Esophagus (tissue), 2 donors: Measurements from ENCODE around the gene UGGT2. TPM values are rescaled to one million over a fixed set of nuclear protein-coding genes. Genes with fewer than 3 reads are reported as not detected.
"Not testable (repeated sequence)": the region's sequence is repeated elsewhere in the genome, so short reads cannot be mapped to it uniquely, and the experiment has no call there.

Experiments used
- H3K27ac ChIP-seq, 2 donors: one replicate each; pipeline ENCODE4 v1.5.1; 2013; ENCODE audit warnings: low read depth in 2 of 2, mild to moderate bottlenecking in 2 of 2, inconsistent platforms in 1 of 2, low read length in 1 of 2, moderate library complexity in 1 of 2
- H3K27me3 ChIP-seq, 2 donors: one replicate each; pipeline ENCODE4 v1.6.1; 2013; ENCODE audit warnings: low read length in 2 of 2, control low read depth in 1 of 2, mild to moderate bottlenecking in 1 of 2; ENCODE audit not compliant: insufficient read depth in 2 of 2, control insufficient read depth in 1 of 2
- H3K36me3 ChIP-seq, 2 donors: one replicate each; pipeline ENCODE4 v1.6.1; 2013; ENCODE audit warnings: low read length in 1 of 2; ENCODE audit not compliant: control insufficient read depth in 2 of 2, insufficient read depth in 2 of 2
- H3K4me1 ChIP-seq, 2 donors: one replicate each; pipeline ENCODE4 v1.6.1; 2013; ENCODE audit warnings: low read length in 1 of 2; ENCODE audit not compliant: control insufficient read depth in 2 of 2, insufficient read depth in 2 of 2
- H3K4me3 ChIP-seq, 2 donors: one replicate each; pipeline ENCODE4 v1.5.1; 2013; ENCODE audit warnings: low read length in 2 of 2, mild to moderate bottlenecking in 2 of 2, low read depth in 1 of 2, moderate library complexity in 1 of 2
- H3K9me3 ChIP-seq, 2 donors: one replicate each; pipeline ENCODE4 v1.6.1; 2013; ENCODE audit warnings: mild to moderate bottlenecking in 2 of 2, low read depth in 1 of 2, low read length in 1 of 2, moderate library complexity in 1 of 2; ENCODE audit not compliant: control insufficient read depth in 2 of 2, insufficient read depth in 1 of 2
- WGBS, 2 donors: extraction: QIAGEN DNeasy Blood & Tissue Kit; methylation state at CpG; one replicate each; pipeline ENCODE4 v1.1.7; 2013; 5-methylcytosine and 5-hydroxymethylcytosine counted together
- polyA plus RNA-seq, 2 donors: library from polyadenylated mRNA; stranded (reverse); fragments of 200-250 nt; gene quantifications; one replicate each; pipeline ENCODE4 v1.2.3, GENCODE V29; 2013
- donor health status: healthy with polysubstance abuse.
- donor health status: Bipolar disorder and iron deficiency.

The UGGT2 gene
- polyA plus RNA-seq, 2 donors = 3.2 to 3.5 TPM

DNA sequence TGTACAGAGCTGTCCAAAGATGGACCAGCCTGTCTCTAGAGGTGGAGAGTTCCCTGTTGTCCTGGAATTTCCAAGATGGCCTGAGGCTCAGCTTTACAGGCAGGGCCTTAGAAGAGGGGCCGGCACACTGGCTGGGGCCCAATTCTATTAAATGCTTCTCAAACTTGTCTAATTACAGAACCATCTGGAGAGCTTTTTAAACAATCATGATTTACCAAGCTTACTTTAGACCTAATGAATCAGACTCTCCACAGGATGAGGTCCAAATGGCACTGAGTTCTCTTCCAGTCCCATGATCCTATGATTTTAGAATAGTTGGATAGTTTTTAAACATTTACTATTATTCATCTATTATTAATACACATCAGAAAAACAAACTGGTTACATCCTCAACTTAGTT, 252.8 kb downstream of the UGGT2 start:
- H3K27ac ChIP-seq = no peak overlapping the region
- H3K4me3 ChIP-seq = no peak overlapping the region
- H3K27me3 ChIP-seq = no peaks in the 10 kb centered on the region
- WGBS, 2 donors = 52 to 68% methylated on average over 1 of the region's 1 CpG
- H3K9me3 ChIP-seq = no peaks in the 10 kb centered on the region
- H3K4me1 ChIP-seq = no peaks in the 10 kb centered on the region
- peaks cover 0 to 2% of the 10 kb centered on the region in 2 donors for H3K36me3 ChIP-seq

DNA sequence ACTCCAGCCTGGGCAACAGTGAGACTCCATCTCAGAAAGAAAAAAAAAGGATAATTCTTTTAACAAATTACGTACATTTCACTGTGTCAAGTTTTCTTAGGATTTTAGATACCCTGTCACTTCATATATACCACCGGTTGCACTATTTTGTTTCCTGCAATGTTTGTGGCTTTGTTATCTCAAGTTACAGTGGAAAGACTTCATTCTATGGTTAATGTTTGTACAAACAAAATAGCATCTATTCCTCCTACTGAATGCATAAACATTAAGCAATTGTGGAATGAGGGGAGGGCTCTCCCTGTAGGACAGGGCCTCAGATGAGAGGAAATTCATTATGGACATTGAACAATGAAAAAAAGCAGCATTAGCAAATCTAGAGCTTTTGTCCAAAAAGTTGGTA, 256.2 kb downstream of the UGGT2 start:
- H3K4me3 ChIP-seq = no peak overlapping the region
- H3K9me3 ChIP-seq = no peaks in the 10 kb centered on the region
- WGBS, 2 donors = 93 to 94% methylated on average over 2 of the region's 2 CpGs
- peaks cover 0 to 5% of the 10 kb centered on the region in 2 donors for H3K36me3 ChIP-seq
- H3K4me1 ChIP-seq = no peaks in the 10 kb centered on the region
- no peak overlapping the region for H3K27ac ChIP-seq
- H3K27me3 ChIP-seq = no peaks in the 10 kb centered on the region

DNA sequence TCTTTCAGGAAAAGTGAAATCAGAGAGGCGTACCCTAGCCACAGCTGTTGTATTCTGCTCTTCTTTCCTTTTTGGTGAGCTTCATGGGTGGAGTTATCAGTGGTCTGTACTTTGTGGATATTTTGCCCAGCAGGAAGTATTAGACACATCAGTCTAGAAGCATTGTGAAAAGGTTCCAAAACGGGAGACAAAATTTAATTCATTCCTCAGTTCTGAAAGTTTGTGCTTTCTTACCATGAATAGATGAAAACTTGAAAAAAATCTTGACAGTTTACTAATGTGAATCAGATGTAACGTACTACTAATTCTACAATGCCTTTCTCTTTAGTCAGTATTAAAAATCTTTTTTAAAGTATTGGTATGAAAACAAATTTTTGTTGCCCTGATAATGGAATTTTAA, 259.4 kb downstream of the UGGT2 start:
- Histone ChIP-seq H3K27me3 (no peaks in the 10 kb centered on the region), H3K4me1 (no peaks in the 10 kb centered on the region), H3K27ac (no peak overlapping the region), H3K9me3 (no peaks in the 10 kb centered on the region), H3K4me3 (no peak overlapping the region), H3K36me3 (peaks cover 5% of the 10 kb centered on the region in 2 donors)
- WGBS, 2 donors = 88 to 89% methylated on average over 3 of the region's 3 CpGs

DNA sequence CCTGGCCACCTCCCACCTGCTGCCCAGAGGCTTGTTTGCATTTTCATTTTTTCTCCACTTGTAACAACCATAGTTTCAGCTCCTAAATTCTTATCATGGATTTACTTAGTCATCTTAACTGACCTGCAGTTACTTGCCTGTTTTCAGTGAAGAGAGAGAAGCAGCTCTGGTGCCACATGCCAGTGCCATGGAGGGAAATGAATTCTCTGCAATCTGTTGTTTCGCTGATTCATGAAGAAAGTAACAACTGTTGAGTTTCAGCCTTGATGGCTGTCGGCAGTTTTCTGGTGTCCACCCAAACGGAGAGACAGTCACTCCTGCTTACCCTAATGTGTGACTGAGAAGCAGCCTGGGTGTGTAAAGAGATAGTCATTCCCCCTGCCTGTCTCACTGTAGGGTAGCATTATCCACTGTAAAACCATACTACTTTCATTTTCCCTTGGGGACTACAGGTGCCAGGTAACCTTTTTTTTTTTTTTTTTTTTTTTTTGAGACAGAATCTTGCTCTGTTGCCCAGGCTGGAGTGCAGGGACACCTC, 260.1 kb downstream of the UGGT2 start:
- Histone ChIP-seq H3K27ac (no peak overlapping the region), H3K36me3 (peaks cover 5% of the 10 kb centered on the region in 2 donors), H3K4me3 (no peak overlapping the region), H3K9me3 (no peaks in the 10 kb centered on the region), H3K4me1 (no peaks in the 10 kb centered on the region), H3K27me3 (no peaks in the 10 kb centered on the region)
- WGBS, 2 donors = 74% methylated on average over 3 of the region's 3 CpGs

DNA sequence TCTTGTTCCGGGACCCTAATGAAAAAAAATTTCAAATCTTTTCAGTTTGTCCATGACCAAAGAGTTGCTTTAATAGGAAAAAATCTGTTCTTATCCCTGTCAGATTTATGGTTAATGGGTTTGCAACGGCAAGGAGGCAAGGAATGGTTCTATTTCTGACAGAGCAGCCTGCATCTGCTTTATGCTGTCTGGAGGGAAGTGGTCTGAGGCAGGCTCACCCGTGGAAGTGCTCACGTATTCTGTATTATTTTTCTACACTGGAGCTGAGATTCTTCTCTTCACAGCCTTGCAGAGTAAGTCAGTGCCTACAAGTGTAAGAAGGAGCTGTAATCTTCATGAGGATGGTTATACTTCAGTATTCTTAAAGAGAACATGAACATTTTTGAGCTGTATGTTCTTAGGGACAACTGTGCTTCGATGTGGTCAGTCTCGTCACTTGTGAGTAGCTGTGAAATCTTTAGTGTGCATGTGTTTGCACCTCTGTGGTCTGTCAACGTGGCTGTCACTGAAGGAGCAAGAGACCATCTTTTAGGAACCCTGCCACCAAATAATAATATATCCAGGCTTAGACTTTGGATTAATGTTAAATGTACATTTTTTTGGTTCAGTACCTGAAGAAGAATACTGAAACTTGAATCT, 262.0 kb downstream of the UGGT2 start:
- H3K9me3 ChIP-seq = no peaks in the 10 kb centered on the region
- H3K36me3 ChIP-seq = peaks cover 2 to 9% of the 10 kb centered on the region in 2 donors
- 88 to 90% methylated on average over 7 of the region's 7 CpGs for WGBS, 2 donors
- H3K27me3 ChIP-seq = no peaks in the 10 kb centered on the region
- no peaks in the 10 kb centered on the region for H3K4me1 ChIP-seq
- H3K4me3 ChIP-seq = no peak overlapping the region
- no peak overlapping the region for H3K27ac ChIP-seq

DNA sequence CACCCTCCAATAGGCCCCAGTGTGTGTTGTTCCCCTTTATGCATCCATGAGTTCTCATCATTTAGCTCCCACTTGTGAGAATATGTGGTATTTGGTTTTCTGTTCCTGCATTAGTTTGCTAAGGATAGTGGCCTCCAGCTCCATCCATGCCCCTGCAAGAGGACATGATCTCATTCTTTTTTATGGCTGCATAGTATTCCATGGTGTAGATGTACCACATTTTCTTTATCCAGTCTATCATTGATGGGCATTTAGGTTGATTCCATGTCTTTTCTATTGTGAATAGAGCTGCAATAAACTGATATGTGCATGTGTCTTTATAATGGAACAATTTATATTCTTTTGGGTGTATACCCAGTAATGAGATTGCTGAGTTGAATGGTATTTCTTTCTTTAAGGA, 263.9 kb downstream of the UGGT2 start:
- not testable (repeated sequence) for H3K9me3 ChIP-seq, H3K4me3 ChIP-seq, H3K36me3 ChIP-seq, H3K4me1 ChIP-seq, H3K27ac ChIP-seq, H3K27me3 ChIP-seq

DNA sequence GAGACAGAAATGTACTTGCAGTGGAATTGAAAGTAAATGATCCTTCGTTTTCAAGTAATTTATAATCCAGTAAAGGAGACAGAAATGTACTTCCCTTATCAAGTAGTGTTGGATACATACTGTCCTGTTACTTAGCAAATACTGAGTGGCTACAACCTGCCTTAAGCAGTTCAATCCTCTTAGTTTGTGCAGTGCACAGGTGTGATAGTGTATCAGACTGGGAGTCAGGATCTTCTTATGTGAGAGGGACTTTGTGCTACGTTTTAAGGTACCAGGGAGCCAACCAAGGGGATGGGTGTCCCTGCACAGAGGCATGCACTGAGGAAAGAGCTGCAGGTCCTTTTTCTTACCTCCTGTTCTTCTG, 265.1 kb downstream of the UGGT2 start:
- no peak overlapping the region for H3K4me3 ChIP-seq
- H3K36me3 ChIP-seq = peaks cover 2 to 9% of the 10 kb centered on the region in 2 donors
- no peaks in the 10 kb centered on the region for H3K9me3 ChIP-seq
- no peaks in the 10 kb centered on the region for H3K27me3 ChIP-seq
- no peaks in the 10 kb centered on the region for H3K4me1 ChIP-seq
- H3K27ac ChIP-seq = no peak overlapping the region
- 50 to 51% methylated on average over 2 of the region's 2 CpGs for WGBS, 2 donors

DNA sequence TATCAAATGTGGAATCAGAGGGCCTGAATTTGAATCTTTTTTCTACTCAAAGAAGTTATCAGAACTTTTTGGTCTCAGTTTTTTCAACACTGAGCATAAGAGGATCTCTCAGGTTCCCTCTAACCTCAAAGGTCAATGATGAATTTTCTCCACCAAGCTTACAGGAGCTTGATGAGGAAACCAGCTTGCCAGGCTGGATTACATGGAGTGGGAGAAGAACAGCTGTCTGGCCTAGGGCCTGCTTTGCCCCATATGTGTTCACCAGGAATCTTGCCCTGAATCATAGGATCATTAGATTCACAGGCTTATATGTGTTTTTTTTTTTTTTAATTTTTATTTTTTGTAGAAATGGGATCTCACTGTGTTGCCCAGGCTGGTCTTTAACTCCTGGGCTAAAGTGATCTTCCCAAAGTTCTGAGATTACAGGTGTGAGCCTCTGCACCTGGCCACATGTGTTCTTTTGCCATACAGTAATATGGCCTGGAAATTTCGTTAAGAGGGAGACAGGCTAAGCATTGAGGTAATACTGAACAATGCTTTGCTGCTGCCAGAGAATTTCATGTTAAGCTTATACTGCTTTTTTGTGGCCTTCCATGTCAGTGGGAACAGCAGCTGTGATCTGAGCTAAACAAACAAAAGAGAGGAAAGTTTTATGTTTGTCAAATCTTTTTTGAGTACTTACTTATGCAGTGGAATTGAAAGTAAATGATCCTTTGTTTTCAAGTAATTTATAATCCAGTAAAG, 265.7 kb downstream of the UGGT2 start:
- Histone ChIP-seq H3K9me3 (no peaks in the 10 kb centered on the region), H3K27me3 (no peaks in the 10 kb centered on the region), H3K36me3 (peaks cover 0 to 9% of the 10 kb centered on the region in 2 donors), H3K27ac (no peak overlapping the region), H3K4me3 (no peak overlapping the region), H3K4me1 (no peaks in the 10 kb centered on the region)
- WGBS, 2 donors = 37 to 39% methylated on average over 1 of the region's 1 CpG

DNA sequence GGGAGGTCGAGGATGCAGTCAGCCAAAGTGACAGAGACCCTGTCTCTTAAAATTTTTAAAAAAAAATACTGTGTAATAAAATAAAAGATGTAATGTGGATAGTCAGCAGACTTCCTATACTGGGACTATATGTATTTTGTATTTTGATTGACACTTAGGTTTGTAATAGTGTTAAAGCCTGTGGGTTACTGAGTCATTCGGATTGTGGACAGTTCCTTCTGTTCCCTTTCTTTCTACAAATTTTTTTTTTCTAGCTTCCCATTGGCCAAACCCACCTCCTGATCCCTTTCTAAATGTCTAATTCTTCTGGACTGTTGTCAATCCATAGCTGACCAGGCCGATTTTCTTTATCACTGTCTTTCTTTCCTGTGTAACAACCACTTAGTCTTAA, 268.3 kb downstream of the UGGT2 start:
- H3K36me3 ChIP-seq = peaks cover 0 to 4% of the 10 kb centered on the region in 2 donors
- no peaks in the 10 kb centered on the region for H3K27me3 ChIP-seq
- H3K4me3 ChIP-seq = no peak overlapping the region
- no peaks in the 10 kb centered on the region for H3K9me3 ChIP-seq
- no peak overlapping the region for H3K27ac ChIP-seq
- H3K4me1 ChIP-seq = no peaks in the 10 kb centered on the region
- WGBS, 2 donors = 74 to 84% methylated on average over 3 of the region's 3 CpGs
